Stimulated activated CD4-positive, alpha-beta T cell treated with anti-CD3 and anti-CD28 coated beads, Interleukin-15, amount 100 ng/mL, for 24 hours (primary cell): ENCODE data around the gene SLC35E2B.

Source experiments
- DNase-seq: peaks from one replicate; pipeline ENCODE4 v3.0.0-alpha.2; 2020

SLC35E2B gene

DNA sequence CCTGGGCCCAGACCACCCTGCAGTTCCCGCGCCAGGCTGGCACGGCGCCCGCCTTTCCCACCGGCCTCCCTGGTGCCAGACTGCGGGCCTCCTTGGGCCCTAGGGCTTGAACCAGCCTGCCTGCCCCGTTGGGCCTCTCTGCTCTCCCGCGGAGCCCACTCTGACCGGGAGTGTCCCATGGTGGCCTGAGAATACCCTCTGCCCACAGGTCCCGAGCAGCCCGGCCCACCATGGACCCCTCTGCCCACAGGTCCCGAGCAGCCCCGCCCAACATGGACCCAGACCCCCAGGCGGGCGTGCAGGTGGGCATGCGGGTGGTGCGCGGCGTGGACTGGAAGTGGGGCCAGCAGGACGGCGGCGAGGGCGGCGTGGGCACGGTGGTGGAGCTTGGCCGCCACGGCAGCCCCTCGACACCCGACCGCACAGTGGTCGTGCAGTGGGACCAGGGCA is 69.4 kb downstream of the SLC35E2B start:
- no peak for DNase-seq

DNA sequence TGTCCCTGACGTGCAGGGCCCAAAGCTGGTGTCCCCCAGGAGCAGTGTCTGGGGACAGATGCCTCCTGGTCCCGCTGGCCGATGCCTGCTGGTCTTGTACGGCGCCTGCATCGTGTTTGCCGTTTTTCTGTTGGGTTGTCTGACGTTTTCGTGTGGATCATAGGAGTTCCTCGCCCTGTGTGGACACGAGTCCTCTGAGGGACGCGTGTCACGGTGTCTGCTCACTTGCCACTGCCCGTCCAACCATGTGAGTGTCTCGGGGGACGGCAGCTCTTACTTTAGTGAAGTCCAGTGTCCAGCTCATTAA is 69.9 kb downstream of the SLC35E2B start:
- DNase-seq, result no peak

DNA sequence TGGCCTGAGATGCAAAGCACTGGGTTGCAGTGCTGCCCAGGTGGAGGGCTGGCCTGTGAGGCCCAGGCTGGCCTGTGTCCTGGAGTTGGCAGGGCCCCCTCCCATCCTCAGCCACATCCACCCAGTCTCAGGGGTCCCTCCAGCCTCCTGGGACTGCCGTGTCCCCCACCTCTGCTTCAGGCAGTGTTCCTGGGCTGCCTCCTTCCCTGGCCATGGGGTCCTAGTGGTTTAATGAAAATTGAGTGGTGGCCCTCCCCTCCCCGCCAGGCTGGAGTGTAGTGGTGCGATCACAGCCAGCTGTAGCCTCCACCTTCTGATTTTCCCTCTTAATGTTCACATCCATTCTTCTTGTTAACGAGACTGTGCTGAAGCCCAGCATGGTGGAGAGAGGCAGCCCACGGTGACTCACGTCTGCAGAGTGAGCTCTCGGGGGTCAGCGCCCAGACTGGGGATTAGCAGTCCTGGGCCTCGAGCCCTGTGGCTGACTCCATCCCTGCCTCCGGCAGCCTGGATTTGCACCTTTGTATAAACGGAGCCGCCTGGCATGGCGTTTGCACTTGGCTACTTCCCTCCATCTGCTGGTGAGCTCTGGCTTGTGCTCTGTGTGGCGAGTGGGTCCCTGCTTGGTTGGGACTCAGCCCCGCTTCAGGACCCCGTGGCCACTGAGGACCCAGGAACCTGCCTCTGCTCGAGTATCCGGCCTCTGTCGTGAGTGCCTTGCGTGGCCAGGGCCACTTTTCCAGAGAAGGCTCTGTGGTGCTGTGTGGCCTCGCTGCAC is 70.4 kb downstream of the SLC35E2B start:
- DNase-seq, result no peak

- no peak for DNase-seq
Observed at GRCh38 chr1:1621173-1622009, 71.2 kb downstream of the SLC35E2B start.

GRCh38 chr1:1620433-1621139 is 72.0 kb downstream of the SLC35E2B start:
- DNase-seq, result no peak

DNA sequence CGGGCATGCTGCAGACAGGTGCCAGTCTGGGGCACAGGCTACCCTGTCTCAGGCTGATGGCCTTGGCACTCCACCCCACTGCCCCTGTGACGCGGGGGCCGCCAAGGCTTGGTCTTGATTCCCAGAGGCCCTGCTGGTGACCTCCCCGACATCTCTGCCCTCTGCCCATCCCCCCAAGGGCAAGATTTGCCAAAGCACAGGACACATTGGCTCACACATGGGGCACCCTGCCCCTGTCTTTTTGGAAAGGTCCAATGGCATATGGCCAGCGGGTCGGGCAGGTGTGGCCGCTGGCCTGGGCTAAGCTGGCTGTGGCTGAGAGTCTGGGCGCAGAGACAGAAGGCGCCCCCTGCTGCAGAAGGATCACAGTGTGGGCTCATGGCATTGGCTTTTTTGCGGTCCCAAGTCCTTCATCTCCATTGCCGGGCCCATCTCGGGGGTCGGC is 72.7 kb downstream of the SLC35E2B start:
- no peak for DNase-seq

DNA sequence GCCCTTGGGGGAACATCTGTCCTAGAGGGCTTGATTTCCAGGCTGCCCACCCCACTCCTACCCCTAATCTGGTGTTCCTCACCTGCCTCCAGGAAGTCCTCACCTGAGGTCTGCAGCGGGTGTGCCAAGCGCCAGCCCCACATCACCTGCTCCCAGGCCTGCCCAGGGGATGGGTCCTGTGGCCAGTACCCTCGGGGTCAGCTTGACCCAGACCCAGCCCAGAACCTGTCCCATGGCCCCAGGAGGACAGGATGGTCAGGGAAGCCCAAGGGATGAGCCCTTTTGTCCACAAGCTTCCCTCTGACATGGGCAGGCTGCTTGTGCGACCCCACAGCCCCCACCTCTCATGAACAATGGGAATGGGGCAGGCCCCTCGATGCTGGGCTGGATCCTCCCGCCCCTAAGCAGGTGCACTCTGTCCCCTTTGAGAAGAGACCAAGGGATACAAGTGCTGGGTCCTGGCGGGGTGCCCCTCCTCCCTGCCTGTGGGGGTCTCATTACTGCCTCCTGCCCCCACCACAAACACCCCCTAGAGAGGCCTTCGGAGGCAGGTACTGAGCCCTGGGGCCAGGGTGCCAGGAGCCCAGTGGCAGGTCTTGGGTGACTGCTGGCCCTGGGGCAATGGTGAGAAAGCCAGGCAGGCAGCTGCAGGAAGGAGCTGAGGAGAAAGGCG is 74.1 kb downstream of the SLC35E2B start:
- DNase-seq, result no peak

DNA sequence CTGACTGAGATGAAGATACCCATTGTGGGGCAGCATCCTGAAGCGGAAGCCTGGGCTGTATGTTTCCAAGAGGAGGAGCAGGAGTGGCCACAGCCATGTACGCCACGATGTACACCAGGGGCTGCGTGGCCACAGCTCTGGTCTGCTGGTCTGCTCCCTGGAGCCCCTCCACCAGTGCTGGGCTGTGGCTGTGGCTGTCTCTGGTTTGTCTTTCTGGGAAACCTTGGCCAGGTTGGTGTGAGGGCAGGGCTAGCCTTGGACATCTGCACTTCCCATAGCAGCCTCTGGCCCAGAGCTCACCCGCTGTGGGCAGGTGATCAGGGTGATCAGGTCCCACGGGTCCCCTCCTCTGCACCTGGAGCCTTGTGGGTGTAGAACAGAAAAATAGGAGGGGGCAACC is 74.7 kb downstream of the SLC35E2B start:
- DNase-seq, result no peak

DNA sequence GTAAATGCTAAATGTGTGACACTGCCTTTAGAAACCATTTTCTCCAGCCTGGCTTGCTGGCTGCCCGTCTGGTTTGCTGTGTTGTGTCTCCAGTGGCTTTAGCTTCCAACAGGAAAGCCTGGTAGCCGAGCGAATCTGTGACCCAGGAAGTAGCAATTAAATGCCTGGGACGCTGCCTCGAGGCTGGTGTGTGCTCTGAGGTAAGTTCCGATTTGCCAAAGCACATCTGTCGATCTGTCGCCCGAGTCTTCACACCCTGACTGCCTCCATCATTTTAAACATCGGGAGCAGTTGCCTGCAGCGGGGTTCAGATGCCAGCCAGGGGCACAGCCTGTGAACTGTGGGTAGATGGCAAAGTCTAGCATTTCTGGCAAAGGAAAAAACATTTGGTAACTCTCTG is 75.1 kb downstream of the SLC35E2B start:
- DNase-seq, result no peak

DNA sequence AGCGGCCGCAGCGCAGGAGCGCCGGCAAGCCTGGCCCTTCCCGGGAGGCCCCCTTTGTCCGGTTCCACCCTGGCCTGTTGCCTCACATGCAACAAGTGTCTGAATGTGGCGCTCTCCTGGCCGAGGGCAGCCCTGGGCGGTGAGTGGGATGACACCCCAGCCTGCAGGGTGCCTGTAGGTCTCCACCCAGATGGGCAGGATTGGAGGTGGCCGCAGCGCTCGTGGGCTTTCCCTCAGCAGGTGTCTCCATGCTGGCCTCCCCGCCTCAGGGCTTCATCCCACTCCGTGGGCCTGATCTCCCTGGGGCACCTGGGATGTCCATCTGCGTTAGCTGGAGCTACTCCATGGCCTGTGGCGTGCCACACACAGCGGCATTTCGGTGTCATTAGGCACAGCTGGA is 75.8 kb downstream of the SLC35E2B start:
- no peak for DNase-seq

DNA sequence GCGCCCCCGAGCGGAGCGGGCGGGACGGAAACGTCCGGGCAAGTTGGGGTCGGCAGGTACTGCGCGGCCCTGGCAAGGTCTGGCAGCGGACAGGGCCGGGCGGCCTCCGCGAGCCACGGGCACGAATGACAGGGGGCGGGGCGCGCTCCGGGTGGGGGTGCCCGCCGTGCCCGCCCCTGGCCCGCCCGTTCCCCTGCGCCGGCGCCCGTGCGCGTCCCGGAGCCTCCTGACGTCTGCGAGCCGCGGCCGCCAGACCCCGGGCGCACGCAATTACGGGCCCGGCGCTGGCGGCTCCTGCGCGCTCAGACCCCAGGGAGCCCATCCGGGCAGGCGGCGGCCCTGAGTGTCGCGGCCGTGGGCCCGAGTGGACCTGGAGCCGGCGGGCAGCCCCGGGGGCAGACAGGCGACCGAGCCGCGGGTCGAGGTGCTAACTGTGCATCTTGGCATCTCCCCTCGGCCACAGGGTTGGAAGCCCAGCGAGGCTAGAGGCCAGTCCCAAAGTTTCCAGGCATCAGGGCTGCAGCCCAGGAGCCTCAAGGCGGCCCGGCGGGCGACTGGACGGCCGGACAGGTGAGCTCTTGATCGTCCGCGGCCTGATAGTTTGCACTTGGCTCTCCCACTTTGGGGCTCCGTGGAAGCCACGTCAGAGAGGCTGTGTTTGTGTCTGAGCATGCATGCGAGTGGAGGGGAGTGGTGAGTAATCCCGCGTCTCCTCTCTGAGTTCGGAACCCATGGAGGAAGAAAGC is 76.4 kb downstream of the SLC35E2B start:
- DNase-seq, result peak; percentile 65

DNA sequence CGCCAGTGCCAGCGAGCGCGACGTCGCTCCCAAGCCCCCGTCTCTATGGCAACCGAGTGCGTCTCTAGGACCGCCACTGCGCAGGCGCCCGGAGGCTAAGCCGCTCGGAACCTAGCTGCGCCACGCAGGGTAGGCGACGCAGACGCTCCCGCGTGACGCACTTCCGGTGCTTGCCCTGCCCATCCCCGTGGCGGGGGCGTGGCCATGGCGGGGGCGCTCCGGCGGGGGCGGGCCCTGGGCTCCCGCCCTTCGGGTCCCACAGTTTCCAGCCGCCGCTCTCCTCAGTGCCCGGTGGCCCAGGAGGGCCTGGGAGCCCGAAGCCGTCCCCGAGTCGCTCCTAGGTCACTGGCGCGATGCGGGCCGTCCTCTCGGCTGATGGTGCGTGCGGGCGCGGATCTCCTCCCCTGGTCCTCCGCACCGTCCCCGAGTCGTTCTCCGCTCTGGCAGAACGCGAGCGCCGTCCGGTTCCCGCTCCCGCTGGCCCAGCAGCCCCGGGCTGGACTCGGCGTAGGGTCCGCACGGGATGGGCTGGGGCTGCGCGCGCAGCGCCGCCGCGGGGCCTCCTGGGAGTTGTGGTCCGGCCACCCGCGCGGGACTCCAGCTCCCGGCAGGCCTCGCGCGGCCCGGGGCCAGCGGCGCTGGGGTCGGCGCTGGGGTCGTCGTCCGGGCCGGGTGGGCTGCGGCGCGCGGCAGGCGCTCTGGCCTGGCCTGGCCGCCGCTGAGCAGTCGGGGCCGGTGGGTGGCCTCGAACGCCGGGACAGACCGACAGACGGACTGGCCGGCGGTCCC is 77.1 kb downstream of the SLC35E2B start, which contains the start of gene MIB2:
Gene MIB2, plus strand, starts transcription at position 245 of the 789 bp plus-strand sequence. CDS start 7,953 bp downstream, outside the sequence.
- DNase-seq, result peak; percentile 97

- no peak for DNase-seq
Observed at GRCh38 chr1:1614954-1615255, 77.7 kb downstream of the SLC35E2B start.

GRCh38 chr1:1614204-1614953 is 78.2 kb downstream of the SLC35E2B start:
- DNase-seq, result peak; percentile 69

DNA sequence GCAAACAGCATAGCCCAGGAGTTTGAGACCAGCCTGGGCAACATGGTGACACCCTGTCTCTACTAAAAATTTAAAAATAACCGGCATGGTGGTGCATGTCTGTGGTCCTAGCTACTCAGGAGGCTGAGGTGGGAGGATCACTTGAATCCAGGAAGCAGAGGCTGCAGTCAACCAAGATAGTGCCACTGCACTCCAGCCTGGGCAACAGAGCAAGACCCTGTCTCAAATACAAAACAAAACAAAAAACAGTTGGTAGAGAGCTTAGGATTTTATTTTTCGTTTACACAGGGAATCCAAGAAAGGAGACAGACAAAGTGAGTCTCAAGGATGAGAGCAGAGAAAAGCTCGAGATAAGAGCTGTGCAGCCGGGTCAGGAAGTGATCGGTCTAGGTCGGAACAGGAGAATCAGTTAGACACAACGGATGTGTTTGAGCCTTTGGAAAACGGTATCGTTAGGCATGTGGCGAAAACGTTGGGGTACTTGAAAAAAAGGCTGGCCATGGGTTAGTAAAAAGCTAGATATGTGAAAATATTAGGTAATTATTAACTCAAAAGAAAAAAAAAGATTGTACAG is 79.0 kb downstream of the SLC35E2B start:
- DNase-seq, result no peak

GRCh38 chr1:1612104-1612400 is 80.5 kb downstream of the SLC35E2B start:
- DNase-seq, result no peak

- DNase-seq, result no peak
Observed at GRCh38 chr1:1610796-1611195, 81.8 kb downstream of the SLC35E2B start.

GRCh38 chr1:1609822-1610485 is 82.6 kb downstream of the SLC35E2B start:
- DNase-seq, result no peak
